Astrocyte (in vitro differentiated cells and primary cell): ENCODE data around the gene KCNQ1. TPM values are rescaled to one million over a fixed set of nuclear protein-coding genes. Genes with fewer than 3 reads are reported as not detected.

Experiments used
- DNase-seq: peaks from one replicate; pipeline ENCODE4 v3.0.0-alpha.2; 2010; ENCODE audit warnings: low read depth
- FAIRE-seq: peaks from 2 replicates; lab custom pipeline; 2011; peaks lifted over from hg19 to GRCh38; lab: Jason Lieb, UNC
- H2AFZ ChIP-seq: 2 replicates; pipeline ENCODE4 v1.6.0; 2012; ENCODE audit warnings: low read depth, low read length, inconsistent platforms
- H3K27ac ChIP-seq: 2 replicates; pipeline ENCODE4 v1.5.1; 2011; ENCODE audit warnings: low read depth, low read length, inconsistent platforms
- H3K27me3 ChIP-seq: 2 replicates; pipeline ENCODE4 v1.6.0; 2011; ENCODE audit warnings: low read length, inconsistent platforms; ENCODE audit not compliant: insufficient read depth
- H3K36me3 ChIP-seq: 2 replicates; pipeline ENCODE4 v1.5.1; 2011; ENCODE audit warnings: low read length, inconsistent platforms; ENCODE audit not compliant: insufficient read depth
- H3K4me1 ChIP-seq: 2 replicates; pipeline ENCODE4 v1.5.1; 2011; ENCODE audit warnings: low read length, inconsistent platforms; ENCODE audit not compliant: insufficient read depth
- H3K4me2 ChIP-seq: 2 replicates; pipeline ENCODE4 v1.6.0; 2012; ENCODE audit warnings: low read length, inconsistent platforms
- H3K4me3 ChIP-seq: 2 replicates; pipeline ENCODE4 v1.5.1; 2011; ENCODE audit warnings: low read depth, mild to moderate bottlenecking, low read length, inconsistent platforms; ENCODE audit not compliant: insufficient read depth
- H3K79me2 ChIP-seq: 2 replicates; pipeline ENCODE4 v1.6.0; 2012; ENCODE audit warnings: mild to moderate bottlenecking, low read length, inconsistent platforms; ENCODE audit not compliant: insufficient read depth
- H3K9ac ChIP-seq: 2 replicates; pipeline ENCODE4 v1.6.0; 2012; ENCODE audit warnings: mild to moderate bottlenecking, low read length, inconsistent platforms
- H3K9me3 ChIP-seq: 2 replicates; pipeline ENCODE4 v1.5.1; 2012; ENCODE audit warnings: low read depth, mild to moderate bottlenecking, low read length, inconsistent platforms; ENCODE audit not compliant: insufficient read depth
- H4K20me1 ChIP-seq: 2 replicates; pipeline ENCODE4 v1.6.0; 2012; ENCODE audit warnings: low read length, inconsistent platforms; ENCODE audit not compliant: insufficient read depth
- H3K27ac Mint-ChIP-seq: one replicate; pipeline ENCODE4 v1.8.0; 2021; ENCODE audit warnings: mild to moderate bottlenecking, mixed read lengths; ENCODE audit not compliant: unreplicated experiment
- H3K27me3 Mint-ChIP-seq: one replicate; pipeline ENCODE4 v1.8.0; 2021; ENCODE audit warnings: low read depth, mixed read lengths; ENCODE audit not compliant: unreplicated experiment
- H3K36me3 Mint-ChIP-seq: one replicate; pipeline ENCODE4 v1.8.0; 2021; ENCODE audit warnings: low read depth, mixed read lengths; ENCODE audit not compliant: unreplicated experiment
- H3K4me1 Mint-ChIP-seq: one replicate; pipeline ENCODE4 v1.8.0; 2021; ENCODE audit warnings: low read depth, mixed read lengths; ENCODE audit not compliant: unreplicated experiment
- H3K4me3 Mint-ChIP-seq: one replicate; pipeline ENCODE4 v1.8.0; 2021; ENCODE audit warnings: mild to moderate bottlenecking, moderate library complexity, mixed read lengths; ENCODE audit not compliant: unreplicated experiment
- H3K9me3 Mint-ChIP-seq: one replicate; pipeline ENCODE4 v1.8.0; 2021; ENCODE audit warnings: mild to moderate bottlenecking, mixed read lengths; ENCODE audit not compliant: unreplicated experiment
- EZH2 ChIP-seq: IDR thresholded peaks from 2 replicates; pipeline ENCODE4 v1.6.1; 2012; ENCODE audit warnings: mild to moderate bottlenecking, low read length, inconsistent platforms; ENCODE audit not compliant: insufficient read depth
- total RNA-seq: library from RNA; stranded (reverse); gene quantifications from 2 replicates; pipeline ENCODE4 v1.2.1, GENCODE V29; 2021
- TF ChIP-seq, protein P1 (sequence below): IDR thresholded peaks from 2 replicates; pipeline ENCODE4 v1.5.1; 2011; ENCODE audit warnings: low read depth, mild to moderate bottlenecking, inconsistent platforms, low read length, moderate library complexity; ENCODE audit not compliant: insufficient read depth

KCNQ1 gene
- total RNA-seq, 1 donor from 2014 or later, result not detected

- H3K27ac Mint-ChIP-seq, result no peak overlapping the region
- no peaks in the 10 kb centered on the region for H3K79me2 ChIP-seq
- peaks cover 9% of the 10 kb centered on the region for H3K27me3 Mint-ChIP-seq
Observed at GRCh38 chr11:2413742-2414579, 30.8 kb upstream of the KCNQ1 start.

DNA sequence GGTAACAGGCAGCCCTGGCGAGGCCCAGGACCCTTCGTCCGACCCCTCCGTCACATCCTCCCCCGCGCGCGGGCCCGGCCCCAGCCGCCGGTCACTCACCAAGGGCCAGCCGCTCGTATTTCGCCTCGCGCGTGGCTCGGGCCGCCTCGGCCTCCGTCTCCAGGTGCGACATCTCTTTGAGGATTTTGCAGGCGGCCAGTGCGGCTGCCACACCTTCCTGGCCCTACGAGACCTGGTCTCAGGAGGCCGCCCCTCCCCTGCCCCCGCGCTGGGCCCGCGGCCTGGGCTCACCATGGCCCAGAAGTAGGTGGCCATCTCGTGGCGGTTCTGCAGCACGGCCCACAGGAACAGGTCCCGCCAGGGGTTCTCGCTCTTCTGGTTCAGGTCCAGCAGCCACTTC is 30.2 kb upstream of the KCNQ1 start:
- Histone ChIP-seq H3K79me2 (no peaks in the 10 kb centered on the region), H3K27ac (no peak overlapping the region), H4K20me1 (no peaks in the 10 kb centered on the region), H3K4me1 (no peaks in the 10 kb centered on the region), H3K9me3 (no peaks in the 10 kb centered on the region), H3K4me2 (no peak overlapping the region), H3K4me3 (no peak overlapping the region), H3K9ac (no peak overlapping the region), H3K27me3 (peaks cover 3% of the 10 kb centered on the region), H3K36me3 (no peaks in the 10 kb centered on the region), H2AFZ (no peak overlapping the region)
- H3K27me3 Mint-ChIP-seq, result peaks cover 7% of the 10 kb centered on the region
- H3K4me3 Mint-ChIP-seq, result no peak overlapping the region
- no peaks in the 10 kb centered on the region for H3K9me3 Mint-ChIP-seq
- no peak overlapping the region for H3K27ac Mint-ChIP-seq
- no peak for FAIRE-seq
- DNase-seq, result no peak
- TF ChIP-seq EZH2, result no peak
- TF ChIP-seq, protein P1, sequence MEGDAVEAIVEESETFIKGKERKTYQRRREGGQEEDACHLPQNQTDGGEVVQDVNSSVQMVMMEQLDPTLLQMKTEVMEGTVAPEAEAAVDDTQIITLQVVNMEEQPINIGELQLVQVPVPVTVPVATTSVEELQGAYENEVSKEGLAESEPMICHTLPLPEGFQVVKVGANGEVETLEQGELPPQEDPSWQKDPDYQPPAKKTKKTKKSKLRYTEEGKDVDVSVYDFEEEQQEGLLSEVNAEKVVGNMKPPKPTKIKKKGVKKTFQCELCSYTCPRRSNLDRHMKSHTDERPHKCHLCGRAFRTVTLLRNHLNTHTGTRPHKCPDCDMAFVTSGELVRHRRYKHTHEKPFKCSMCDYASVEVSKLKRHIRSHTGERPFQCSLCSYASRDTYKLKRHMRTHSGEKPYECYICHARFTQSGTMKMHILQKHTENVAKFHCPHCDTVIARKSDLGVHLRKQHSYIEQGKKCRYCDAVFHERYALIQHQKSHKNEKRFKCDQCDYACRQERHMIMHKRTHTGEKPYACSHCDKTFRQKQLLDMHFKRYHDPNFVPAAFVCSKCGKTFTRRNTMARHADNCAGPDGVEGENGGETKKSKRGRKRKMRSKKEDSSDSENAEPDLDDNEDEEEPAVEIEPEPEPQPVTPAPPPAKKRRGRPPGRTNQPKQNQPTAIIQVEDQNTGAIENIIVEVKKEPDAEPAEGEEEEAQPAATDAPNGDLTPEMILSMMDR, result no peak
- H3K4me1 Mint-ChIP-seq, result no peaks in the 10 kb centered on the region
- no peaks in the 10 kb centered on the region for H3K36me3 Mint-ChIP-seq

More at GRCh38 chr11:2413742-2414579, 30.8 kb upstream of the KCNQ1 start:
- no peak overlapping the region for H2AFZ ChIP-seq
- no peak overlapping the region for H3K4me3 ChIP-seq
- TF ChIP-seq EZH2, result no peak
- TF ChIP-seq, protein P1, result no peak
- H3K36me3 ChIP-seq, result no peaks in the 10 kb centered on the region
- no peak overlapping the region for H3K4me3 Mint-ChIP-seq
- no peaks in the 10 kb centered on the region for H3K4me1 ChIP-seq
- H3K36me3 Mint-ChIP-seq, result no peaks in the 10 kb centered on the region
- no peaks in the 10 kb centered on the region for H3K4me1 Mint-ChIP-seq
- no peaks in the 10 kb centered on the region for H3K9me3 Mint-ChIP-seq
- H3K9ac ChIP-seq, result no peak overlapping the region
- no peak overlapping the region for H3K27ac ChIP-seq
- no peak for DNase-seq
- peaks cover 6% of the 10 kb centered on the region for H3K27me3 ChIP-seq
- H3K9me3 ChIP-seq, result no peaks in the 10 kb centered on the region
- FAIRE-seq, result no peak
- H4K20me1 ChIP-seq, result no peaks in the 10 kb centered on the region
- no peak overlapping the region for H3K4me2 ChIP-seq

GRCh38 chr11:2415171-2415570 is 29.6 kb upstream of the KCNQ1 start:
- no peak for DNase-seq
- Histone ChIP-seq H3K9me3 (no peaks in the 10 kb centered on the region), H3K9ac (no peak overlapping the region), H3K27ac (no peak overlapping the region), H2AFZ (no peak overlapping the region), H3K27me3 (peaks cover 3% of the 10 kb centered on the region), H3K4me2 (no peak overlapping the region), H4K20me1 (no peaks in the 10 kb centered on the region), H3K4me3 (no peak overlapping the region), H3K4me1 (no peaks in the 10 kb centered on the region), H3K36me3 (no peaks in the 10 kb centered on the region), H3K79me2 (no peaks in the 10 kb centered on the region)
- Mint-ChIP-seq H3K4me3 (no peak overlapping the region), H3K9me3 (no peaks in the 10 kb centered on the region), H3K36me3 (no peaks in the 10 kb centered on the region), H3K4me1 (no peaks in the 10 kb centered on the region), H3K27ac (no peak overlapping the region), H3K27me3 (peaks cover 7% of the 10 kb centered on the region)
- no peak for FAIRE-seq
- TF ChIP-seq, protein P1, result no peak
- TF ChIP-seq EZH2, result no peak
